GM18520 (cell line): ENCODE data around the gene SH3PXD2A.
"Not testable (repeated sequence)": the region's sequence is repeated elsewhere in the genome, so short reads cannot be mapped to it uniquely, and the experiment has no call there.

ENCODE experiments used
- ATAC-seq: cut with Tn5 transposase; IDR thresholded peaks from one replicate; pipeline ENCODE4 v1.9.1; 2021; ENCODE audit not compliant: unreplicated experiment

Gene SH3PXD2A

GRCh38 chr10:103814626-103815370 lies 40.6 kb downstream of the SH3PXD2A start:
- ATAC-seq, result no peak

GRCh38 chr10:103814105-103814504 lies 41.3 kb downstream of the SH3PXD2A start:
- ATAC-seq, result no peak

GRCh38 chr10:103813312-103813711 lies 42.1 kb downstream of the SH3PXD2A start:
- not testable (repeated sequence) for ATAC-seq

DNA sequence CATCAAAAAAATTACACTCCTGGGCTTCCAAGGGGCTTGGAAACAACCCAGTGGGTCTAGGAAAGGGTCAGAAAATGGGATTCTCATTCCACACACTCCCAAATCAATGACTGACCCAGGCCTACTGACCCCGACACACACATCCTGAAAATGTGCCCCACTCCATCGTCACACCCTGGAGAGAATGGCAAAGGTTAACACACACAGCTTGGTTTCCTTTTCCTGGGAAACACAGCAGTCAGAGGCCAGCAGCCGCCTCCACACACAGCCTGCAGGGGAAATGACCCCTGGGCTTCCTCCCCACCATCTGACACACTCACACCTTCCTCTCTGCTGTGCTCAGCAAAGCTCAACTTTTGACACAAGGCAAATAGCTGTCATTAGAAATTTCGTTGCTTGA lies 42.9 kb downstream of the SH3PXD2A start:
- no peak for ATAC-seq

DNA sequence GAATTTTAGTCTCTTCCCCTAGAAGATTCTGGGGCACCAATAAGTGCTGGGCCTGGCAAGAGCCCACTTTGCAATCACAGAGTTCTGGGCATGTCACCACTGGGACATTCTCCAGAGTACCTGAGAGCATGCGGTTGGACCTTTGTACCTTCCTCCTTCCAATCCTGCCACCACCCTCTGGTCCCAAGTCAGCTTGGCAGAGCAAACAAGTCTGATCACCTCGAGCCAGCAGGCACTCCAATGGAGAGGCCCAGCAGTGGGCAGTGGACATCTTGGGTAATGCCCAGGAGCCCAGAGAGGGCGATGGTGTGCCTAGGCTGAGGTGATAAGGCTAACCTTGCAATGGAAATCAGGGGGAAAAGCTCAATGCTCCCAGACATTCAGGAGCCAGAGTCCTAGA lies 43.4 kb downstream of the SH3PXD2A start:
- ATAC-seq, result no peak

GRCh38 chr10:103811463-103811862 lies 43.9 kb downstream of the SH3PXD2A start:
- no peak for ATAC-seq

- ATAC-seq, result no peak
Measured at GRCh38 chr10:103808780-103809179, 46.6 kb downstream of the SH3PXD2A start.

- no peak for ATAC-seq
Measured at GRCh38 chr10:103807996-103808395, 47.4 kb downstream of the SH3PXD2A start.

GRCh38 chr10:103806395-103807187 lies 48.8 kb downstream of the SH3PXD2A start:
- no peak for ATAC-seq

- no peak for ATAC-seq
Measured at GRCh38 chr10:103805781-103806180, 49.6 kb downstream of the SH3PXD2A start.

GRCh38 chr10:103804871-103805270 lies 50.5 kb downstream of the SH3PXD2A start:
- ATAC-seq, result no peak

DNA sequence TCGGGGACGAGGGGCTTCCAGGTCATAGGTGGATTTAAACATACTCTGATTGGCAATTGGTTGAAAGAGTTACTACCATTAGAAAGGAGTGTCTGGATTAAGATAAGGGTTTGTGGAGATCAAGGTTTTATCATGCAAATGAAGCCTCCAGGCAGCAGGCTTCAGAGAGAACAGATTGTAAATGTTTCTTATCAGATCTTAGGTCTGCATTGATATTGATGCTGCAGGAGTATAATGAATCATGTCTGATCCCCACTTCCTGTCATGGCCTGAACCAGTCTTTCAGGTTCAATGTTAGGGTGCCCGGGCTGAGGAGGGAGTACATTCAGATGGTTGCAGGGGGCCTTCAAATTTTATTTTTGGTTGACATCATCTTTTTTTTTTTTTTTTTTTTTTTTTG lies 51.4 kb downstream of the SH3PXD2A start:
- no peak for ATAC-seq

DNA sequence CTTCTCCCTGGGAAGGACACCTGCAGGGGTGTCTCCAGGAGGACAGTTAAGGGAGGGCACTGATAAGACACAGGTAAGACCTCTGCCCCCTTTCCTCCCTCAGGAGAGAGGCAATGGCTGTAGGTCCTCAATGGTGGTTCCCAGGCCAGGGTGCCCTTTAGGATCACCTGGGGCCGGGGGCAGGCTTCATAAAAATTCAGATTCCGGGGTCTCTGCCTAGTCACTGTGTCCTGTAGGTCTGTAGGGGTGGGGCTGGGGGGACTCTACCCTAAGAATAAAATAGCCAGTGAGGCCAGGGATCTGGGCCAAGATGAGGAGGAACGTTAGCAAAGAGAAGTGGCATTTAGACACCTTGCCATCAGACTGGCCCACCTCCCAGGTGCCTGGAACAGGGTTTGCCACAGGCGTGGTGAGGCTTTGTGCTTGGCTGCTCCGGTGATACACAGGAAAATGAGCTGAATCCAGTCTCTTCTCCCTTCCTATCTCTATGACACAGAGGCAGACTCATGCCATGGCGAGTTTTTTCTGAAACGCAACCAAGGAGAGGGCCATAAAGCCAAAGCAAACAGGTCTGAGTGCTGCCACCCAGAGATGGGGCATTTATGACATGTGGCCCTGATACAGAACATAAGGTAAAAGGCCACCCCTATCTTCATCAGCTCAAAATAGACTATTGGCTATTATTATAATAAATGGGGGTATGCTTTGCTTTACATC lies 52.6 kb downstream of the SH3PXD2A start:
- no peak for ATAC-seq

DNA sequence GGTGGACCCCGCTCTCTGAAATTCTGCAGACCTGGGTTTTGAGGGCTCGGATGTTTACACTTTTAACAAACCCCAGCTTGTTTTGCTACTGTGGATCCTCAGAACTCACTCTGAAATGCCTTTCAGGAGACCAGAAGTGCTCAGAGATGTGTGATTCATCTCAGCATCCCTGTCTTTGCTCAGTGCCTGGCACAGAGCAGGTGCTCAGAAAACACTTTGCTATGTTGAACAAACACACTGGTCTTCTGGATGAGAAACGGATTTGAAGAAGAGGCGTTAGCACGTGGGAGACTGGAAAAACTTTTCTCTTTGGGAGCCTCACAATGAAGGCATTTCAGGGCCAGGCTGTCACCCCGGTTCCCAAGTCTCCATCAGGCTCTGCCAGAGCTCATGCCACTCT lies 53.3 kb downstream of the SH3PXD2A start:
- no peak for ATAC-seq

- no peak for ATAC-seq
Measured at GRCh38 chr10:103800789-103801540, 54.4 kb downstream of the SH3PXD2A start.

GRCh38 chr10:103800089-103800488 lies 55.3 kb downstream of the SH3PXD2A start:
- no peak for ATAC-seq

DNA sequence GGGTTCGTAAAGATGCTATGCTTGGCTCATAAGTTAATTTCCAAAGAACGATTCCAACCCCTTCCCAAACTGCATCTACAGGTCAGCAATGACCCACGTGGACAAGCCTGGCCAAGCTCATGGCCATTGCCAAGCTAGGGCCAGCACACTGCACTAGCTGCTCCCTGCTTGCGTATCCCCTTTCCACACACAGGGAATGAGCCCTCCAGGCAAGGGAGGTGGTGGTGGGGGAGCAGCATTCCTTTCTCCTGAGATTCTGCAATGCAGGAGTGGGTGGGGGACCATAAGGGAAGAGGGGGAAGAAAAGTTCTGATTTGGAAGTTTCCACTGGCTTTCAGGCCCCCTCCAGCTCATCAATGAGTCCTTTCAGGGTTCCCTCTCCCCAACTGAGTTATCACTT lies 56.0 kb downstream of the SH3PXD2A start:
- no peak for ATAC-seq

- no peak for ATAC-seq
Measured at GRCh38 chr10:103798511-103798910, 56.9 kb downstream of the SH3PXD2A start.

DNA sequence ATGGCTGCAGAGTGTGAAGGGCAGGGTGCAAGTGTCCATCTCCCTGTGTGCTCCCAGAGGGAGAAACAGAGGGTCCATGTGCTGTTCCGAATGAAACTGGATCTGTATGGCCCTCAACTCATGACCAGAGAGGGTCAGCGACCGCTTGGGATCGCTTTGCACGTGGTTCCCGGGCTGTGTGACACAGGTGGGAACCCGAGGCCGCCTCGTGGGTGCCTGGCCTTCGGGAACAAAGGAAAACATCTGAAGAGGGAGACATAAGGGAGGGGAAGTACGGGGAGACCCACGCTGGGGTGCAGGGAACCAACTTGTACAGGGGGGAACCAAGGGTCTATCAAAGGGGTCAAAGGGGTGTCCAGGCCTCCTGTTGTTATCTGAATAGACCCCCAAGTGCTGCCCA lies 57.5 kb downstream of the SH3PXD2A start:
- no peak for ATAC-seq

GRCh38 chr10:103795634-103796270 lies 59.6 kb downstream of the SH3PXD2A start:
- no peak for ATAC-seq

DNA sequence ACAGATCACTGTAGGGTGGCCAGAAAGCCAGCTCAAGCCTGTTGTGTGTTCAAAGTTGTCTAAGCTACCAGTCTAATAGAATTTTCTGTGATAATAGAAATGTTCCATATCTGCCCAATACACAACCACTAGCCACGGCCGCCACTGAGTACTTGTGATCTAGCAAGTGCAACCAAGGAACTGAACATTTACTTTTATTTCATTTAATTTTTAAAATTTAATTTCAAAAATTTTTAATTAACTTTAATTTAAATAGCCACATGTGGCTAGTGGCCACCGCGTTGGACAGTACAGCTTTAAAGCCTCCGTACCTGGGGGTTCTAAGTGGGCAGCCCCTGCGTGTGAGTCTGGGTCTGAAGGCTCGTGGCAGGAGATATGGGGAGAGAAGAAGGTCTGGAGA lies 60.4 kb downstream of the SH3PXD2A start:
- ATAC-seq, result no peak
